Upper lobe of left lung (tissue), 4 donors: ENCODE results near the gene SCLT1.

Source experiments
- EP300 ChIP-seq, 4 donors: sonication (generic); formaldehyde crosslinking; IDR thresholded peaks; one replicate each; pipeline ENCODE4 v1.5.1; 2017; ENCODE audit warnings: antibody characterized with exemption in 4 of 4, control low read depth in 2 of 4
- POLR2A ChIP-seq, 4 donors: fragments of 450-650 bp; IDR thresholded peaks; one replicate each; pipeline ENCODE4 v1.5.1; 2016 to 2017; ENCODE audit warnings: antibody characterized with exemption in 4 of 4, mild to moderate bottlenecking in 2 of 4
- POLR2AphosphoS5 ChIP-seq, 2 donors: sonication (generic); formaldehyde crosslinking; IDR thresholded peaks; one replicate each; pipeline ENCODE4 v1.5.1; 2017; ENCODE audit warnings: antibody characterized with exemption in 2 of 2
- TF ChIP-seq, protein P1 (sequence below), 6 experiments: fragments of 450-650 bp in 4 of 6; fragments of 200-600 bp in 2 of 6; sonication (generic) in 2 of 6; IDR thresholded peaks; one replicate each; pipeline ENCODE4 v1.5.1; 2016 to 2019; ENCODE audit warnings: antibody characterized with exemption in 6 of 6

DNA sequence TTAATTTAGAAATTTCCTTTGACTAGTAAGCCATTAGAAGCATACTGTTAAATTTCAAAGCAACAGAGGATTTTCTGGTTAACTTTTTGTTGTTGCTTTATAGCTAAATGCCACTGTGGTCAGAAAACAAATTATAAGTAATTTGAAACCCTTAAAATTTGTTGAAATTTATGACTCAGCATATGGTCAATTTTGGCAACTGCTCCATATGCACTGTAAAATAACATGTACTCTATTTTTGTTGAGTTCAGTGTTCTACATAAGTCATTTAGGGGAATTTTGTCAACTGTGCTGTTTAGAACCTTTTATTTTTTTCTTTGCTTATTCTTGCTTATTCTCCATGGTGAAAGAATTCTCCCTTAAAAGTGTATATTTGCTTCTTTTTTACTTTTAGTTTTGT lies 28.6 kb downstream of the SCLT1 start:
- TF ChIP-seq, protein P1, sequence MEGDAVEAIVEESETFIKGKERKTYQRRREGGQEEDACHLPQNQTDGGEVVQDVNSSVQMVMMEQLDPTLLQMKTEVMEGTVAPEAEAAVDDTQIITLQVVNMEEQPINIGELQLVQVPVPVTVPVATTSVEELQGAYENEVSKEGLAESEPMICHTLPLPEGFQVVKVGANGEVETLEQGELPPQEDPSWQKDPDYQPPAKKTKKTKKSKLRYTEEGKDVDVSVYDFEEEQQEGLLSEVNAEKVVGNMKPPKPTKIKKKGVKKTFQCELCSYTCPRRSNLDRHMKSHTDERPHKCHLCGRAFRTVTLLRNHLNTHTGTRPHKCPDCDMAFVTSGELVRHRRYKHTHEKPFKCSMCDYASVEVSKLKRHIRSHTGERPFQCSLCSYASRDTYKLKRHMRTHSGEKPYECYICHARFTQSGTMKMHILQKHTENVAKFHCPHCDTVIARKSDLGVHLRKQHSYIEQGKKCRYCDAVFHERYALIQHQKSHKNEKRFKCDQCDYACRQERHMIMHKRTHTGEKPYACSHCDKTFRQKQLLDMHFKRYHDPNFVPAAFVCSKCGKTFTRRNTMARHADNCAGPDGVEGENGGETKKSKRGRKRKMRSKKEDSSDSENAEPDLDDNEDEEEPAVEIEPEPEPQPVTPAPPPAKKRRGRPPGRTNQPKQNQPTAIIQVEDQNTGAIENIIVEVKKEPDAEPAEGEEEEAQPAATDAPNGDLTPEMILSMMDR (IDR thresholded peaks at IDR 0.05), result no peak
- no peak for TF ChIP-seq EP300 (IDR thresholded peaks at IDR 0.05)
- TF ChIP-seq POLR2A (IDR thresholded peaks at IDR 0.05), result no peak
- TF ChIP-seq POLR2AphosphoS5 (IDR thresholded peaks at IDR 0.05), result no peak
